ENCODE data around the gene LYZ. TPM values are rescaled to one million over a fixed set of nuclear protein-coding genes. Genes with fewer than 3 reads are reported as not detected.

Gene LYZ
- polyA plus RNA-seq, 3 donors: 10,434 to 46,644 (median 13,865) TPM

DNA sequence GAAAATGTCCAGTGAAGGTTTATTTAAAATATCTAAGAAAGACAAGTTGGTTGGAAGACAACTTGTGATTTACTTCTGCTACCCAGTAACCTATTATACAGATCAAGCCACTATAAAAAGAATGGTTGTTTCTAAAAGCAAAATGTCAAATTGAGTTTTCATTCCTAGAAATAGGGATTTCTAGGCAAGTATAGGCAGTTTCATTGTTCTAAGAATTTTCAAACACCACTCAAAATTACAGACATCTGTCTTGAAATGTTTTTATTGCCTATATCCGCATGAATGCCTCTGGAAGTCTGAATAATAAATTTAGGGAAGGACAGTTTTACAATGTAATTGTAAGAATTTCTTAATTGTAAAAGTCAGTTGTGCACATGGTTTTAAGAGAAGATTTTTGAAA is 20.0 kb downstream of the LYZ start:
- no peak overlapping the region for H3K4me3 ChIP-seq (replicated peaks in 1 of 3; ENCODE audit: low read depth in 2 of 3, low read length in 3 of 3)
- H3K36me3 ChIP-seq (replicated peaks in 1 of 2; ENCODE audit: control insufficient read depth in 1 of 2, insufficient read depth in 2 of 2, low read length in 2 of 2): peaks cover 56 to 86% of the 10 kb centered on the region in 2 donors
- TF ChIP-seq, protein P1, sequence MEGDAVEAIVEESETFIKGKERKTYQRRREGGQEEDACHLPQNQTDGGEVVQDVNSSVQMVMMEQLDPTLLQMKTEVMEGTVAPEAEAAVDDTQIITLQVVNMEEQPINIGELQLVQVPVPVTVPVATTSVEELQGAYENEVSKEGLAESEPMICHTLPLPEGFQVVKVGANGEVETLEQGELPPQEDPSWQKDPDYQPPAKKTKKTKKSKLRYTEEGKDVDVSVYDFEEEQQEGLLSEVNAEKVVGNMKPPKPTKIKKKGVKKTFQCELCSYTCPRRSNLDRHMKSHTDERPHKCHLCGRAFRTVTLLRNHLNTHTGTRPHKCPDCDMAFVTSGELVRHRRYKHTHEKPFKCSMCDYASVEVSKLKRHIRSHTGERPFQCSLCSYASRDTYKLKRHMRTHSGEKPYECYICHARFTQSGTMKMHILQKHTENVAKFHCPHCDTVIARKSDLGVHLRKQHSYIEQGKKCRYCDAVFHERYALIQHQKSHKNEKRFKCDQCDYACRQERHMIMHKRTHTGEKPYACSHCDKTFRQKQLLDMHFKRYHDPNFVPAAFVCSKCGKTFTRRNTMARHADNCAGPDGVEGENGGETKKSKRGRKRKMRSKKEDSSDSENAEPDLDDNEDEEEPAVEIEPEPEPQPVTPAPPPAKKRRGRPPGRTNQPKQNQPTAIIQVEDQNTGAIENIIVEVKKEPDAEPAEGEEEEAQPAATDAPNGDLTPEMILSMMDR (IDR thresholded peaks at IDR 0.05): no peak
- H3K27me3 ChIP-seq (ENCODE audit: control insufficient read depth in 2 of 2, insufficient read depth in 2 of 2, low read length in 2 of 2): no peaks in the 10 kb centered on the region
- Mint-ChIP-seq H3K36me3 (peaks cover 56 to 59% of the 10 kb centered on the region in 2 donors), H3K4me3 (no peak overlapping the region), H3K9me3 (peaks cover 0 to 1% (median 0%) of the 10 kb centered on the region in 7 donors), H3K4me1 (peaks cover 2% of the 10 kb centered on the region), H3K27me3 (ENCODE audit: low read depth in 3 of 3) (peaks cover 0 to 1% (median 0%) of the 10 kb centered on the region in 3 donors), H3K27ac (no peak overlapping the region)
- no peaks in the 10 kb centered on the region for H3K4me1 ChIP-seq (ENCODE audit: control insufficient read depth in 1 of 2, insufficient read depth in 2 of 2, low read length in 2 of 2)
- no peaks in the 10 kb centered on the region for H3K9me3 ChIP-seq (replicated peaks in 1 of 2; ENCODE audit: control insufficient read depth in 1 of 2, insufficient read depth in 1 of 2, low read length in 2 of 2)
- no peak for DNase-seq
- H2AFZ ChIP-seq (ENCODE audit: insufficient read depth, low read depth, low read length, poor library complexity, severe bottlenecking): no peak overlapping the region
- intact Hi-C loops (cut with micrococcal nuclease): no loop called here
- WGBS (ENCODE audit: insufficient coverage): no CpG with 5 or more reads among the region's 1 CpG
- H3K27ac ChIP-seq (ENCODE audit: low read depth in 1 of 2, low read length in 2 of 2): no peak overlapping the region
- H3K79me2 ChIP-seq (ENCODE audit: insufficient read depth, low read length): peaks cover 60% of the 10 kb centered on the region
- H3K4me2 ChIP-seq (replicated peaks; ENCODE audit: extremely low read depth, low read length, poor library complexity, severe bottlenecking): no peak overlapping the region
- no peaks in the 10 kb centered on the region for H4K20me1 ChIP-seq (ENCODE audit: insufficient read depth, low read length)
- H3K9ac ChIP-seq (ENCODE audit: insufficient read depth, low read length, poor library complexity, severe bottlenecking): no peak overlapping the region

DNA sequence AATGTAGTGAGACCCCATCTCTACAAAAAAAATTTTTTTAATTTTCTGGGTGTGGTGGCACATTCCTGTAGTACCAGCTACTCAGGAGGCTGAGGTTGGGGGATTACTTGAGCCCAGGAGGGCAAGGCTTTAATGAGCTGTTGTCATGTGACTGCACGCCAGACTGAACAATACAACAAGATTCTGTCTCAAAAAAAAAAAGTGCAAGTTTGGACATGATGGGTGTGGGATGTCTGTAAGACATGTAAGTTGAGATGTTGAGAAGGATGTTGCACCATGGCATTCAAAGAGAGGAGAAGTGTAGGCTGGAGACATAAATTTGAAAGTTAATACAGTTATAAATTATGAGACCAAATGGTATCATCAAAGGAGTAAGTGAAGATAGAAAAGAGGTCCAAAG is 34.9 kb downstream of the LYZ start:
- H3K27ac ChIP-seq (ENCODE audit: low read depth in 1 of 2, low read length in 2 of 2): no peak overlapping the region
- no peak overlapping the region for H3K9ac ChIP-seq (ENCODE audit: insufficient read depth, low read length, poor library complexity, severe bottlenecking)
- peaks cover 6% of the 10 kb centered on the region for H3K79me2 ChIP-seq (ENCODE audit: insufficient read depth, low read length)
- H3K4me1 ChIP-seq (ENCODE audit: control insufficient read depth in 1 of 2, insufficient read depth in 2 of 2, low read length in 2 of 2): no peaks in the 10 kb centered on the region
- H4K20me1 ChIP-seq (ENCODE audit: insufficient read depth, low read length): no peaks in the 10 kb centered on the region
- H3K4me2 ChIP-seq (replicated peaks; ENCODE audit: extremely low read depth, low read length, poor library complexity, severe bottlenecking): no peak overlapping the region
- Mint-ChIP-seq H3K4me3 (no peak overlapping the region), H3K27me3 (ENCODE audit: low read depth in 3 of 3) (no peaks in the 10 kb centered on the region), H3K4me1 (peaks cover 2% of the 10 kb centered on the region), H3K9me3 (no peaks in the 10 kb centered on the region), H3K27ac (peak overlapping the region in 1 of 7 donors; percentile 15), H3K36me3 (peaks cover 52 to 65% of the 10 kb centered on the region in 2 donors)
- peaks cover 32 to 60% of the 10 kb centered on the region in 2 donors for H3K36me3 ChIP-seq (replicated peaks in 1 of 2; ENCODE audit: control insufficient read depth in 1 of 2, insufficient read depth in 2 of 2, low read length in 2 of 2)
- WGBS (ENCODE audit: insufficient coverage): no CpG with 5 or more reads among the region's 1 CpG
- TF ChIP-seq, protein P1 (IDR thresholded peaks at IDR 0.05): no peak
- no peaks in the 10 kb centered on the region for H3K27me3 ChIP-seq (ENCODE audit: control insufficient read depth in 2 of 2, insufficient read depth in 2 of 2, low read length in 2 of 2)
- DNase-seq: no peak
- intact Hi-C loops (cut with micrococcal nuclease): no loop called here
- H2AFZ ChIP-seq (ENCODE audit: insufficient read depth, low read depth, low read length, poor library complexity, severe bottlenecking): no peak overlapping the region
- H3K4me3 ChIP-seq (replicated peaks in 1 of 3; ENCODE audit: low read depth in 2 of 3, low read length in 3 of 3): no peak overlapping the region
- no peaks in the 10 kb centered on the region for H3K9me3 ChIP-seq (replicated peaks in 1 of 2; ENCODE audit: control insufficient read depth in 1 of 2, insufficient read depth in 1 of 2, low read length in 2 of 2)

Measured in CD14-positive monocyte (primary cell).